Anterior cingulate cortex (tissue), 58 donors: ENCODE results near the gene CD59.
"Not testable (repeated sequence)": the region's sequence is repeated elsewhere in the genome, so short reads cannot be mapped to it uniquely, and the experiment has no call there.

ENCODE experiments used
- DNase-seq, 58 donors: peaks; one replicate each; lab custom pipeline; 2025; lab: John Stamatoyannopoulos, UW

Gene CD59

DNA sequence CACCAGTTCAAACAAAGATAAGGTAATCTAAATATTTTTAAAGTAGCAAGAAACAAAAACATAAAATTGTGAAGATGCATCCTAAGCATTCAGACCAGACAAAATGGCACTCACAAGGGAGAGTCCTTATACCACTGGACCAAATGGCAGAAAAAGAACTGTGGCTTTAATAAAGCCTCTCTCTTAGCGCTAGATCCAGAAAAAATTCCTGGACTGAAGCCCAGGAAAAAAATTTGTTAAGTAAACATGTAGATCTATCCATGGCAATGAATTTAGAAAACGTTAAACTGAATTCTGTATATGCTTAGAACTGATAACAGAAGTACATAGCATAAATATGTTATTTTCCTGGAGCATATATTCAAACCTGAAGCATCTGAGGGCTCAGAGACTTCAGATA is 11.8 kb upstream of the CD59 start:
- no peak for DNase-seq

DNA sequence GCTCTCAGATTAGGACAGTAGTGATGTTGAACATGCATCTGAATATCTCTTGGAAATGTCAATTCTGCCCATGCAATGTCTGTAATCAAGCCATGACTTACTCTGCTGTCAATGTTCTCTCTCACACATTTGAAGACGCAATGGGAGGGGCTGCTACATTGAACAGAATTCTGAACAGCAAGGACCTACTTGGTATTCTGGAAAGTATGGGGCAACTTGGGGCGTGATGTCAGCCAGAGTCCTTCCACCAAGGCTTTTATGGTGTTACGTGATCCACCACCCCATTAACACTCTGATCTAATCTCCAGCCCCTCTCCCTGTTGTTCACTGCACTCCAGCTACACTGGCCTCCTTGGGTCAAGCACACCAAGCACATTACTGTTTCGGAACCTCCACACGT is 7.1 kb upstream of the CD59 start:
- DNase-seq: no peak

DNA sequence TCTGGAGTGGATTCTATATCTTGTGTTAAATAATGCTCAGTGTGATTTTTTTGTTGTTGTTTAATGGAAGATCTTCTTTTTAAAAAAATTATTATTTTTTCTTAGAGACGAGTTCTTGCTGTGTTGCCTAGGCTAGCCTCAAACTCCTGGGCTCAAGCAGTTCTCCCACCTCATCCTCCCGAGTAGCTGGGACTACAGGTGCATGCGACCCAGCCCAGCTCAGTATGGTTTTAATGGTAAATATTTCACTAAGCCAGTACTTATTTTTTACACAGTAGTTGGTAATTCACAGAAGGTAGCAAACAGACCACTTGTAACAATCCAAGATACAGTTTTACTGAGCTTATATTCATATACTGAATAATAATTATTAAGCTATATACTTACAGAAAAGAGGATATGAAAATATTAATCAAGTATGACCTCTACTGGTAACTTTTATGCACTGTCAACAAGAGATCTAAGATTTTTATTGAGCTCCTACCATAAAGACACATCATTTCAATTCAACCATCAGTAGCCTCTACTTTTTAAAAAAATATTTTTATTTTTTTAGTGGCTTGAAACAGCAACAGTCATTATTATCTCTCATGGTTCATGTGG is 6.1 kb upstream of the CD59 start:
- no peak for DNase-seq

DNA sequence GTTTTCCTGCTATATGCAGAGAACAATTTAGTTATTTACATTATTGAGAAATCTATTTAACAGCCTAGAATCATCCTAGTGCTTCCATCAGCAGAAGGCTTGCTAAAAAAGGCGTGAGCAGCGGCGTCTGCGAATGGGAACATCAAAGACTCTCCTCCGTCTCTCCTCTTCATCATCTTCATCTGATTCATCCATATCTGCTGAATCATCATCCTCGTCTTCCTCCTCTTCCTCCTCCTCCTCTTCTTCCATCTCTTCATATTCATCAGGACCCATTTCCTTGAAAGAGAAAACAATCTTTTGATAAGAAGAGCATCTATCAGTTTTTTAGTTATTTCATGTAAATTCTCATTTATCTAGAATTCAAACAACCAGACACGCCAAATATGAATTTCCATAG is 5.6 kb upstream of the CD59 start:
- DNase-seq: no peak

DNA sequence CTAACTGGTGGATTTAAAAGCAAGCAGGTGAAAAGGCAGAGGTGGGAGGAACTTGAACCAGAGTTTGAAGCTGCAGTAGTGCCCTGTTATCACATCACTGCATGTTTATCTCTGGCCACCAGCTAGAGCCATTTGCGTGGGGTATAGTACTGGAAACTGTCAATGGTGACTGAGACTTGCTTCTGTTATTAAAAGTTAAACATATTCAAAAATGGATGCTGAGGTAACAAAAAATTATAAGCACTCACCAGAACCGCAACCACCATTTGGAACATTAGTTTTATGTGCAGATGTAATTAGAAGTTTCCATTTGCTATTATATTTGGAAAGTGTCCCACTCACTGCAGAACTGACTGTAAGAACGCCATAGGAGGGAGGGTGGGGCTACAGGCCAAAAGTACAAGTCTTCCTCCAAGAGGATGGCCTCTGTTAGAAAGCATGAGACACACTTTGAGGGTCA is 1.2 kb upstream of the CD59 start:
- DNase-seq: no peak

DNA sequence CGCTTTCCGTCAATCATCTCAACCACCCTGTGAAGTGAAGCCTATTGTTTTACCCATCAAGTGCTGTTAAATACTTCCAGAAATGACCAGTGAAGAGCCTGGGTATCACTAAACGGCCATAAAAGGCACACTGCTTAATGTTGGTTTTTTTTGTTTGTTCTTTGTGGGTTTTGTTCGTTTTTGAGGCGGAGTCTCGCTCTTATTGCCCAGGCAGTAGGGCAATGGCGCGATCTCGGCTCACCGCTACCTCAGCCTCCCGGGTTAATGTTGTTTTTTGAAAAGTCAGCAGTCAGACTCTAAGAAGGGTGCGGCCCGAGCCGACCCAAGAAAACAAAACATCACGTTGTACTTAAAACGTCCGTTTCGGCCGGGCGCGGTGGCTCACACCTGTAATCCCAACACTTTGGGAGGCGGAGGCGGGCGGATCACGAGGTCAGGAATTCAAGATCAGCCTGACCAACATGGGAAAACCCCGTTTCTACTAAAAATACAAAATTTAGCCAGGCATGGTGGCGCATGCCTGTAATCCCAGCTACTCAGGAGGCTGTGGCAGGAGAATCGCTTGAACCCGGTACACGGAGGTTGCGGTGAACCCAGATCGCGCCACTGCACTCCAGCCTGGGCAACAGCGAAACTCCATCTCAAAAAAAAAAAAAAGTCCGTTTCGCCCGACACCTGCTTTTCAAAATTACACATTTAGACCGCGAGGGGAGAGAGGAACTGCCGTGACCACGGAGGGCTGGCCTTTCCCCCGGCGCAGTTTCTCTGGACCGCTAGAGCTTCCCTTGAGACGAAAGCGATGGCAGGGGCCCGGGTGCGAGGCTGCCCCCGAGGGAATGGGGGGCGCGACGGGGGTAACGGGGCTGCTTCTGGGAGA is 714 bp downstream of the CD59 start:
- peak in 3 of 58 donors; percentile 27 to 47 (median 38) for DNase-seq

DNA sequence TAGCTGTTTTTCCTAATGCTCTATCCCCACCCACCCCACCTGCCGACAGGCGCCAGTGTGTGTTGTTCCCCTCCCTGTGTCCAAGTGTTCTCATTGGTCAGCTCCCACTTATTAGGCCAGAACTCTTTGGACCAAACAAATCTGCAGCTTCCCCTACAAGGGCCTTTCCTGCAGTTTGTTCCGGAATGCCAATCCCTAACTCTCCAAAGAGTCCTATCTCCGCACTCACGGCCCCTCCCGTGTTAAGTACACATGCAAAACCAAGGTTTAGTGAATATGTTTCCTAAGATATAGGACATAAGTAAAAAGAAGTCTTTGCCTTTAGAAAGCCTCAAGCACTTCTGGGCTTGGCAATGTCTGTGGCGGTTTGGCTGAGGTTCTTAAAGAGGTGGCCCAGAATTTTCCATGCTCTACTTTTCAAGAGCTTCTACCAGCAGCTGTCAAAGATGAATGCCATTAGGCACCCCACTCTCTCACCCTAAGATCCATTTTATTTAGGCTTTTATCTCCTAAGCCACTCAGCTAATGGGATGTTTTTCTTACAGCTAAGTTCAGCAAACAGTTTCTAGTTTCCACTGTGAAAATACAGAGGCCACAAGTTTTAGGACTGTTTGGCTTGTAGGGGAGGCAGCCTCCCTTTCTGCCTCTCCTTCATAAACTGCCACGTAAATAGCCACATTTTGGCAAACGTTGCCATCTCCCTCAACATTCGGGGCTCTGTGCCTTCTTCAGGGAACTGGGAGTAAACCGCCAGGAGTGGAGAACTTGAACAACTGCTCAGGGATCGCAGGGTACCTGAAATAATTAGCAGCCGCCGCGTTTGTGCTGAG is 1.6 kb downstream of the CD59 start:
- DNase-seq: peak in 5 of 58 donors; percentile 13 to 52 (median 33)

DNA sequence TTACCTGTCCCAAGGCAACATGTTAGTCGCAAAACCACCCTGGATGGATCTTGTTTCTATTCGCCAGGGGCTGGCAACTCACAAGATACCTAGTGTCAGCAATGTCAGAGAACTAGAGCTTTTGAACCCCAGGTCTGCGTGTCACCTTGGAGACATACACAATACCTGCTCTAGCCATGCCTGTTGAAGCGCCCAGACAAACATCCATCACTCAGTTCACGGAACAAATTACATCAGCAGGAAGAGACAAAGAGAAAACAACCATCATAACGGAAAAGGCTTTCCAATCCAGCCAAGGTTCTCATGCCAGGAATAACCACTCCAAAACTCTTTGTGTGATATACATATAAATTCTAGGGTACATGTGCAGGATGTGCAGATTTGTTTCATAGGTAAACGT is 2.2 kb downstream of the CD59 start:
- no peak for DNase-seq

DNA sequence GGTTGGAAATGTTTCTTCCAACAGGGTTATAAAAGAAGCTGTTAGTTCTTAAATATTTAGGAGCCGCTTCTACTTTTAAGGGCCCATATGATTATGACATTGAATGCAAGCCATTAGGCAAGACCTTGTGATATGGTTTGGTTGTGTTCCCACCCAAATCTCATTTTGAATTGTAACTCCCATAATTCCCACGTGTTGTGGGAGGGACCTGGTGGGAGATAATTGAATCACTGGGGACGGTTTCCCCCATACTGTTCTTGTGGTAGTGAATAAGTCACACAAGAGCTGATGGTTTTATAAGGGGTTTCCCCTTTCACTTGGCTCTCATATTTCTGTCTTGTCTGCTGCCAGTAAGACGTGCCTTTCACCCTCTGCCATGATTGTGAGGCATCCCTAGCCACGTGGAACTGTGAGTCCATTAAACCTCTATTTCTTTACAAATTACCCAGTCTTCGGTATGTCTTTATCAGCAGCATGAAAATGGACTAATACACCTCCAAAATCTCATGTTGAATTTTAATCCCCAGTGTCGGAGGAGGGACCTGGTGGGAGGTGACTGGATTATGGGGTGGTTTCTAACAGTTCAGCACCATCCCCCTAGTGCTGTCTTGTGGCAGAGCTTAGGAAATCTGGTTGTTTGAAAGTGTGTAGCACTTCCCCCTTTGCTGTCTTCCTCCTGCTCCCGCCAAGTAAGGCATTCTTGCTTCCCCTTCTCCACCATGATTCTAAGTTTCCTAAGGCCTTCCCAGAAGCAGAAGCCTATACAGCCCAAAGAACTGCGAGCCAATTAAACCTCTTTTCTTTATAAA is 4.3 kb downstream of the CD59 start:
- DNase-seq: no peak

DNA sequence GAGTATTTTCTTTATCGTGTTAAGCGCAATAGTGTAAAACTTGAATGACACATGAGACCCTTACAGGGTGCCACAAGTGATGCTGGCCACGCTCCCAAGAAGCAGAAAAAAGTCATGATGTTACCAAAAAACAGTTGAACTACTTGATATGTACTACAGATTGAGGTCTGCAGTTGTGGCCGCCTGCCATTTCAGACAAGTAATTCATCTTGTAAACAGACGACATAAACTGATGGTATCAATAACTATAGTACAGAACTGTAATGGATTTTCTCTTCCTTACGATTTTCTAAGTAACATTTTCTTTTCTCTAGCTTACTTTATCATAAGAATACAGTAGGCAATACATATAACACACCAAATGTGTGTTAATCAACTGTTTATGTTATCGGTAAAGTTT is 5.5 kb downstream of the CD59 start:
- DNase-seq: no peak

DNA sequence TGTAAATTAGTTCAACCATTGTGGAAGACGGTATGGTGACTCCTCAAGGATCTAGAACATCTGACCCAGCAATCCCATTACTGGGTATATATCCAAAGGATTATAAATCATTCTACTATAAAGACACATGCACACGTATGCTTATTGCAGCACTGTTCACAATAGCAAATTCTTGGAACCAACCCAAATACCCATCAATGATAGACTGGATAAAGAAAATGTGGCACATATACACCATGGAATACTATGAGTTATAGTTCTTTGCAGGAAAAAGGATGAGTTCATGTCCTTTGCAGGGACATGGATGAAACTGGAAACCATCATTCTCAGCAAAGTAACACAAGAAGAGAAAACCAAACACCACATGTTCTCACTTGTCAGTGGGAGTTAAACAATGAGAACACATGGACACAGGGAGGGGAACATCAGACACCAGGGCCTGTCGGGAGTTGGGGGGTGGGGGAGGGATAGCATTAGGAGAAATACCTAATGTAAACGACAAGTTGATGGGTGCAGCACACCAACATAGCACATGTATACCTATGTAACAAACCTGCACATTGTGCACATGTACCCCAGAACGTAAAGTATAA is 7.1 kb downstream of the CD59 start:
- DNase-seq: not testable (repeated sequence)

DNA sequence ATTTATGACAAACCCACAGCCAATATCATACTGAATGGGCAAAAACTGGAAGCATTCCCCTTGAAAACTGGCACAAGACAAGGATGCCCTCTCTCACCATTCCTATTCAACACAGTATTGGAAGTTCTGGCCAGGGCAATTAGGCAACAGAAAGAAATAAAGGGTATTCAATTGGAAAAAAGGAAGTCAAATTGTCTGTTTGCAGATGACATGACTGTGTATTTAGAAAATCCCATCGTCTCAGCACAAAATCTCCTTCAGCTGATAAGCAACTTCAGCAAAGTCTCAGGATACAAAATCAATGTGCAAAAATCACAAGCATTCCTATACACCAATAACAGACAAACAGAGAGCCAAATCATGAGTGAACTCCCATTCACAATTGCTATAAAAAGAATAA is 8.7 kb downstream of the CD59 start:
- DNase-seq: not testable (repeated sequence)

DNA sequence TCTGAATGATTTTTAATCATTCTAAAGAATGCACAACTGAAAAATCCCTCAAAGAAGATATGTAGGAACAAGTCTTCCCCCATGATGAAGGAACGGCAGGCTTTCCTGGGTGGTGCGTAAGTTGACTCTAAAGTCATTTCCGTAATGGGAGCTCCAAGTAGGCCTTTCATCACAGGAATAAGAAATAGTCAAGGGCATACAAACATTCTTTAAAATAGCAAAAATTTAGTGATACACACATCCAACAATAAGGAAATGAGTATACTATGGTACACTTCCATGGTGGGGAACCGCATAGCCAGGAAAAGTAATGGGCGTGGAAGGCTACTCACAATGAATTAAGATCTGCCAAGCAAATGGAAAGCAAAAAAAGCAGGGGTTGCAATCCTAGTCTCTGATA is 10.7 kb downstream of the CD59 start:
- no peak for DNase-seq

DNA sequence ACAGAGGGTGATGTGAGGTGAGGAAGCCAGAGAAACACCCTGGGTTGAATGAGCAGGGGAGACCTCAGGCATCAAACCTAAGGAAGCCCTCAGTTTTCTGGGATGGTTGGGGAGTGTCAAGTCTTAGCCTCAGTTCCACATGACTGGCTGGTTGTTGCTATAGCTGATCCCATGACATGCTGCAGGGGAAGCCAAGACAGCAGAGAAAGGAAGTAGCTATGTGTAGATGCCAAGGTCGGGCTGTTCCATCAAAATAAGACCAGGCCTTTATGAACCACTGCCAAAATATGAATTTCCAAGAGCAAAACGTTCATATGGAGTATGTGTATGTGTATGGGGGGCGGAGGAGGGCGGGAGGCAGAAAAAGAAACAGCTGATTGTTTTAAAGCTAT is 11.6 kb downstream of the CD59 start:
- DNase-seq: peak in 8 of 58 donors; percentile 9 to 47 (median 27)

DNA sequence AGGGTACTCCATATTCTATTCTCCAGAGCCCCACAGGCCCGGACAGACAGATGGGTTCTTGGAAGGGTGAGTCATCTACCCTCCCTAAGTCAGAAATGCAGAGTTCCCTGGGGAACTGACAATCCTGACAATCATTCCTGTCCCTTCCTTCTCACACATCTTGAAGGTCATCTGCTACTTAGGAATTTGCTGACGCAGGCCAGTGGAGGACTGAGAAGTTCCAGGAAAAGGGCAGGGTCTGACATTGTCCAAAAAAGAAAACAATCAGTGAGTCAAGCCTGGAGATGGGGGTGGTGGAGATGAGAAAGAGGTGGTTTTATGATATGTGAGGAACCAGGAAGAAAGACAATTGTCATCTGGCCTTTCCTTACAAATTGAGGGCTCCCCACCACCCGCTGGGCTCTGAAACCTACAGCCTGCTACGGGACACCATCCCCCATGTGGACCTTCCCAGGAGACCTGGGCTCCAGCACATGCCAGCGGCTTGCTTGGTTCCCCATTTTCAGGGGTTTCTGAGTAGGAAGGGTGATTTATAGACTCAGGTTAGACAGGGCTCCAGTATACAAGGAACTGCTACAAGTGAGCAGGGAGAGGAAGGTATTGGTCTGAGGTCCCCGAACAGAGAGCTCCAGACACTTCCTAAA is 12.9 kb downstream of the CD59 start:
- no peak for DNase-seq

DNA sequence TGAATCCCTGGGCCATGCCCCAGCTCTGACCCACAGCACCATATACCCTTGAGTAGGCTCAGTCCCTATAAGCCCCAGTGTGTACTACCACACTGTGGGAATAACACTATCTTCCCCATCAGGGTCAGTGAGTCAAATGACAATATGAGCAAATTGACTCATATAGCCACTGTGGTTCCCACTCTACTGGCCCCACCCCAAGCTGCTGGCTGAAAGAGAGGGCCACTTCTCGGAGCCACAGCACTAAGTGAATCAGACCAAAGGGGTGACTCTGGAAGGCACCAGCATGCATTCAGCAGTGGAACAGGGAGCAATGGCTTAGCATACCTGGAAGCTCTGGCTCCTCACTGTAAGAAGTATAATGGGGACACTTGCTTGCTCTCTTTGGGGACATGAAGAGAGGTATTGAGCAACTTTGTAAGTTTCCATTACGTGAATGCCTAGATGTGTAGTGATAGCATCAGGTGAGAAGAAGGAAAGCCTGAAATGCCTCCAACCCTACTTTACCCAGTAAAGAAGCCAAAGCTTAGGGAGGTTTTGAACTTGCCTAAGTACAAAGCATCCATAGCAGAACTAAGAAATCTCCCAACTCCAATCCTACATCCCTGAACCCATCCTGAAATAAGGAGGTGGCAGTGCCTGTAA is 13.5 kb downstream of the CD59 start:
- no peak for DNase-seq

DNA sequence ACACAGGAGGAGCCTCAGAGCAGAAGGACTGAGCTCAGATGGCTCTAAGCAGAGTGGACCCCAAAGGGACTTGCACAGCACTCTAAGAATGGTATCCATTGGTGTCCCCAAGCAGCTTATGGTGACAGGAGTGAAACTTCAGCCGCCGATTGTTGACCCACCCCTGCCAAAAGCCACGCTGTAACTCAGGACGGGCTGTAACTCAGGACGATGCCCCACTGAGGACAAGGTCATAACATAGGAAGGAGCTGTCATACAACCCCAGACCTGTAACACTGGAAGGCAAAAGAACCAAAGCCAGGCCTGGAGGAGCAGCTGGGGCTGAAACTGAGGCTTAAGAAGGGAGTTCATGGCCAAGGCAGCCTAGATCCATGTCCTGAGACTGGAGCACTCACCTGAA is 14.2 kb downstream of the CD59 start:
- DNase-seq: no peak

DNA sequence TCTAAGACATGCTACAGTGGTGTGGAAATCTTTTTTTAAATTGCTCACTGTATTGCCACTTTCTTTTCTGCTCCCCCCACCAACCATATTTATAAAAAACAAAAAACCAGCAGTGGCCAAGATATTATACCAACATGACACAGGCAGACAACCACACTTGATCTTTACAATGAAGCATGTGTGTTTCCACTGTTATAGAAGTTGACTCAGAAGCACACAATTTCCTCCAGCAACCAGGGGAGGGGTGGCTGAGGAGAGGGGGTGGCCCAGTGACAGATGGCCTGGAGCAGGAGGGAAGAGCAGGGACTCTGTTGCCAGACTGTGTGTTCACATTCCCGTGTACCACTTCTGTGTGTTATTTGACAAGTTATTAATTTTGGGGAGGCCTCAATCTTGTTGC is 14.8 kb downstream of the CD59 start:
- DNase-seq: peak in 2 of 58 donors; percentile 6 to 26

DNA sequence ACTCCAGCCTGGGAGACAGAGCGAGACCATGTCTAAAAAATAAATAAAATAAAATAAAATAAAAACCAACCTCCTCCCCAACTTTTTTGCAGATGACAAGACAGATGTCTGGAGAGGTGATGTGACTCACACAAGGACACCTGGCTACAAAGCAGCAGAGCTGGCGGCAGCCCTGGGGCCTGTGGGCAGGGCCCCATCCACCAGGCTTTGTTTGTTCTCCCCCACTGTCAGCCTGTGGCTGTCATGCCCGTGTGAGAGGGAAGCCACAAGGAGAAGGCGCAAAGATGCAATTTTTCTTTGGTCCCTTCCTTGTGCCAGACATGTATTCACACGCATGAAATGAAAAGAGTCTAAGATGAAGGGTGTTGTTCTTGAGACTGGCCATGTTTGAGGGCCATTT is 16.6 kb downstream of the CD59 start:
- no peak for DNase-seq
